ENCODE results near the gene MRFAP1L1.
A peak's percentile ranks its signal among the peaks of the same experiment; 100 is the strongest.
"Not testable (repeated sequence)": the region's sequence is repeated elsewhere in the genome, so short reads cannot be mapped to it uniquely, and the experiment has no call there.

MRFAP1L1 gene

DNA sequence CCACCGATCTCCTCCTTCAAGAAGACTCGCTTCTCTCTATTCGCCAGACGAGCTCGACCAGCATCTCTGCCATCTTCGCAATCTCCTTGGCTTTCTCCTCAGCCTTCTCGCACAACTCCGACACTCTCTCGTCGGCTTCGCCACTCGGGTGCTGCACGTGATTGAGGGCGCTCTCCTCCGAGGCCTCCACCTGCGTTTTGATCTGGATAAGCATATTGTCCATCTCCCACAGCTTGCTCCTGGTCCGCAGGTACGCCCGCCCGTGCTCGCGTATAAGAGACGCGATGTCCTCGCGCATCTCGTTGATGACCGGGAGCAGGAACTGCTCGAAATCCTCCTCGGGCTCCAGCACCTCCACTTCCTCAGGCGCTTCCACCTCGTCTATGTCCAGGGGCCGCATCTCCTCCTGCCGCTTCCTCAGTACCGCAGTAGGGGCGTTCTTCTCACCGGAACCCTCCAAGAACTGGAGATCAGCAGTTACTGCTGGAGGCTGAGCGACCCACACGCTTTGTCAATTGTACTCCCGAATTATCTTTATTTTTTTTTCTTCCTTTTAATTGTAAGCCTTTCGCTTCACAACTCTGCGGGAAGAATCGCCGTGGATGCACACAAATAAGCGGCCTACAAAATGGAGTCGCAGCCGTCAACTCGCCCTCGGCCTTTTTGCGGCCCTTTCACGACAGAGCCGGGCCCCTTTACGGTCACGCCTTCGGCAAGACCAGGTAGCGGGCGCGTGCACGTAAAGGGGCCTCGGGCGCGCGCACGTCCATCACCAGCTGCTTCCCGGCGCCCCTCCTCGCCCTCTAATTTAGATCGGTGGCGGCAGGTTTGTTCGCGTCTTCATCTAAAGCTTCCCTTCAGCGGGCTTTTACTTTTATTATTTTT is at the start of gene MRFAP1L1:
MRFAP1L1 (minus strand) TSS at position 636 of the 885 bp plus-strand sequence; CDS start at position 400, 236 bp downstream.
- H3K9ac ChIP-seq (ENCODE audit: low read length) = peak within 1 kb of the TSS; percentile 77
- peak within 1 kb of the TSS; percentile 97 to 99 for H3K4me3 ChIP-seq (ENCODE audit: low read depth in 1 of 2, low read length in 2 of 2)
- peaks cover 46% of the 10 kb centered on the region for H3K4me1 ChIP-seq (ENCODE audit: insufficient read depth, low read length)
- H3K9me3 ChIP-seq (ENCODE audit: low read length) = no peaks in the 10 kb centered on the region
- no peaks in the 10 kb centered on the region for H3K27me3 ChIP-seq (ENCODE audit: control insufficient read depth in 1 of 2, insufficient read depth in 2 of 2, low read length in 2 of 2)
- peak within 1 kb of the TSS; percentile 91 for H3K27ac ChIP-seq (ENCODE audit: low read depth, low read length)
- peaks cover 5% of the 10 kb centered on the region for H3K36me3 ChIP-seq (ENCODE audit: insufficient read depth, low read length)

DNA sequence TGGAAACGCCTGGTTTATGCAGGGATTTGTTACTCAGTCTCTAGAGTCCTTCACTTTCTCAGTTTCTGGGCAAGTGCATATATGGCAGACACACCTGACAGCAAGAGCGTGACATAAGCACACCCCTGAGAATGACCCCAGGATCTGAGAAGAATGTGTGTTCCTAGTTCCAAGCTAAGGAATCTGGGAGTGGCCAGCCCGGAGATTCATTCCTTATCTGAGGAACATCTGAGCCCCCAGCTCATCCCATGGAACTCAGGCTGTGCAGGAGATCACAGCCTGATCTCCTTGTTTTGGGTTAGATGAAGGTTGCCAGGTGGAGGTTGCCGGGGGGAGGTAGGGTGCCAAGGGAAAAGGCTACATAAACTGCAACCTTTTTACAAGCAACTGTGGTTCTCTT is 49.1 kb upstream of the MRFAP1L1 start:
- Histone ChIP-seq H3K9me3 (ENCODE audit: low read length) (no peaks in the 10 kb centered on the region), H3K9ac (ENCODE audit: low read length) (no peak overlapping the region), H3K4me1 (ENCODE audit: insufficient read depth, low read length) (no peaks in the 10 kb centered on the region), H3K27ac (ENCODE audit: low read depth, low read length) (no peak overlapping the region), H3K36me3 (ENCODE audit: insufficient read depth, low read length) (no peaks in the 10 kb centered on the region), H3K27me3 (ENCODE audit: control insufficient read depth in 1 of 2, insufficient read depth in 2 of 2, low read length in 2 of 2) (no peaks in the 10 kb centered on the region), H3K4me3 (ENCODE audit: low read depth in 1 of 2, low read length in 2 of 2) (no peak overlapping the region)

DNA sequence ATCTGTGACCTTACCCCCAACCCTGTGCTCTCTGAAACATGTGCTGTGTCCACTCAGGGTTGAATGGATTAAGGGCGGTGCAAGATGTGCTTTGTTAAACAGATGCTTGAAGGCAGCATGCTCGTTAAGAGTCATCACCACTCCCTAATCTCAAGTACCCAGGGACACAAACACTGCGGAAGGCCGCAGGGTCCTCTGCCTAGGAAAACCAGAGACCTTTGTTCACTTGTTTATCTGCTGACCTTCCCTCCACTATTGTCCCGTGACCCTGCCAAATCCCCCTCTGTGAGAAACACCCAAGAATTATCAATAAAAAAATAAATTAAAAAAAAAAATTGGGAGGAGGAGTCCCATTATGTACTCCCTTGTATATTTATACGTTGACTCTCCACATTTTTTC is 46.7 kb upstream of the MRFAP1L1 start:
- H3K9me3 ChIP-seq (ENCODE audit: low read length) = not testable (repeated sequence)

DNA sequence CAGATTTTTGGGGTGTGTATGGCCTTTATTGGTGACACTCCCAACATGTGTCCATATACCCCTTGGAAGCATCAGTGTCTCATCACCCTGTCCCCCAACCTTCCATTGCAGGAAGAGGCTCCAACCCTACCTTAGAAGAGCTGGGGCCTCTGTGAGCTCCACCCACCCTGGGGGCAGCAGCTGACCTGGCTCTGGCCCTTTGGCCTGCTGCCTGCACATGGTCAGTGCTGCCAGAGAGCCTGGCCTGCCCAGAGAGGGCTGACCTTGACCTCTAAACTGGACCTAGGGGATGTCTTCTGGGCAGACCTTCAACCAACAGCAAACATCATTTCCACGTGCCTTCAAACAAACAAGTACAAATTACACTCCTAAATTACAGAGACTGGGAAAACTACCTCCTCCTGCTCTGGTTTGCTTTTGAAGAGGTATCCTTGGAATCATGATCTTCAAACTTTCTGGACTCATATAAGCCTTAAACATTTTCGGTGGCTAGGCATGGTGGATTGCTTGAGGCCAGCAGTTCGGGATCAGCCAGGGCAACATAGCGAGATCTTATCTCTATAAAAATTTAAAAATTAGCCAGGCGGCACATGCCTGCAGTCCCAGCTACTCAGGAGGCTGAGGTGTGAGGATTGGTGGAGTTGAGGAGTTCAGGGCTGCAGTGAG is 45.6 kb upstream of the MRFAP1L1 start:
- H3K4me1 ChIP-seq (ENCODE audit: insufficient read depth, low read length) = no peaks in the 10 kb centered on the region
- no peak overlapping the region for H3K9ac ChIP-seq (ENCODE audit: low read length)
- H3K36me3 ChIP-seq (ENCODE audit: insufficient read depth, low read length) = no peaks in the 10 kb centered on the region
- no peak overlapping the region for H3K4me3 ChIP-seq (ENCODE audit: low read depth in 1 of 2, low read length in 2 of 2)
- no peaks in the 10 kb centered on the region for H3K9me3 ChIP-seq (ENCODE audit: low read length)
- H3K27me3 ChIP-seq (ENCODE audit: control insufficient read depth in 1 of 2, insufficient read depth in 2 of 2, low read length in 2 of 2) = no peaks in the 10 kb centered on the region
- H3K27ac ChIP-seq (ENCODE audit: low read depth, low read length) = no peak overlapping the region

More for the DNA sequence above, 46.7 kb upstream of the MRFAP1L1 start:
- not testable (repeated sequence) for H3K27me3 ChIP-seq (ENCODE audit: control insufficient read depth in 1 of 2, insufficient read depth in 2 of 2, low read length in 2 of 2); H3K9ac ChIP-seq (ENCODE audit: low read length); H3K27ac ChIP-seq (ENCODE audit: low read depth, low read length); H3K4me3 ChIP-seq (ENCODE audit: low read depth in 1 of 2, low read length in 2 of 2); H3K36me3 ChIP-seq (ENCODE audit: insufficient read depth, low read length); H3K4me1 ChIP-seq (ENCODE audit: insufficient read depth, low read length)

DNA sequence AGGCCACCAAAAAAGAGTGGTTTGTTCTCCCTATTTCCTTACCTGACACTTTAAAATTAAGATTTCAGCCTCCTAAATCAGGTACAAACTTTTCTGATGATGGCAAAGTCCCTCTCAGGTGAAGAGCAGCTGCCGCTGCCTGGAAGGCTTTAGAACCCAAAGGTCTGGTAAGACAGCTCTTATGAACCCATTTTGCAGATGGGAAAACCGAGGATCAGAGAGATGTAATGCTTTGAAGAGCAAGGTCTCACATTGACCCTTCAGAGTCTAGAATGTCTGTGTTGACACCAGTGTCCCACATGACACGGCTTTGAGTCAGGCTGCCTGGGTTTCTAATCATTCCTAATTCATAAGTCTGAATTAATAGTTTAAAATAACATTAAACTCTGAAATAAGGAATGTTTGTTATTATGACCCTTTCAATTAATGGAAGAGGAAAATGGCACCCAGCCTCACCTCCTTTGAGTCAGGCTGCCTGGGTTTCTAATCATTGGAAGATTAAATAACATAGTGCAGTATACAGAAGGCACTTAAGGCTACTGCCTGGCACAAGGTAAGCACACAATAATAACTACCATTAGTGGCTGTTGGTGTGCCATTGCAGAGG is 44.9 kb upstream of the MRFAP1L1 start:
- no peaks in the 10 kb centered on the region for H3K9me3 ChIP-seq (ENCODE audit: low read length)
- H3K4me1 ChIP-seq (ENCODE audit: insufficient read depth, low read length) = no peaks in the 10 kb centered on the region
- H3K27ac ChIP-seq (ENCODE audit: low read depth, low read length) = no peak overlapping the region
- no peaks in the 10 kb centered on the region for H3K27me3 ChIP-seq (ENCODE audit: control insufficient read depth in 1 of 2, insufficient read depth in 2 of 2, low read length in 2 of 2)
- H3K9ac ChIP-seq (ENCODE audit: low read length) = no peak overlapping the region
- H3K4me3 ChIP-seq (ENCODE audit: low read depth in 1 of 2, low read length in 2 of 2) = no peak overlapping the region
- H3K36me3 ChIP-seq (ENCODE audit: insufficient read depth, low read length) = no peaks in the 10 kb centered on the region

DNA sequence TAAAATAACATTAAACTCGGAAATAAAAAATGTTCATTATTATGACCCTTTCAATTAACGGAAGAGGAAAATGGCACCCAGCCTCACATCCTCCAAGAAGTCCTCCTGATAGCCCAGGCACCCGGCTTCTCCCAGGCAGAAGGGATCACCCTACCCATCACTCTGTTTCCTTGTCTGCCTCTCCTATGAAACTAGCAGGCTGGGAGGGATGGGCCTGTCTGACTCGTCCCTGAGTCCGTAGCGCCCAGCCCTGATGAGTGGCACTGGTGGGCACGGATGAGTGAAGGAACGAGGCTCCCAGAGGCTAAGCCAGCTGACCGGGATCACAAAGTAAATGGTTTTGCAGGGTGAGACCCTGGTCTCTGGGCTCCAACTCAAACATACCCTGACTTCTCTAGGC is 44.2 kb upstream of the MRFAP1L1 start:
- H3K4me3 ChIP-seq (ENCODE audit: low read depth in 1 of 2, low read length in 2 of 2) = no peak overlapping the region
- no peaks in the 10 kb centered on the region for H3K9me3 ChIP-seq (ENCODE audit: low read length)
- peaks cover 4% of the 10 kb centered on the region for H3K4me1 ChIP-seq (ENCODE audit: insufficient read depth, low read length)
- no peaks in the 10 kb centered on the region for H3K27me3 ChIP-seq (ENCODE audit: control insufficient read depth in 1 of 2, insufficient read depth in 2 of 2, low read length in 2 of 2)
- H3K36me3 ChIP-seq (ENCODE audit: insufficient read depth, low read length) = no peaks in the 10 kb centered on the region
- H3K27ac ChIP-seq (ENCODE audit: low read depth, low read length) = no peak overlapping the region
- no peak overlapping the region for H3K9ac ChIP-seq (ENCODE audit: low read length)

DNA sequence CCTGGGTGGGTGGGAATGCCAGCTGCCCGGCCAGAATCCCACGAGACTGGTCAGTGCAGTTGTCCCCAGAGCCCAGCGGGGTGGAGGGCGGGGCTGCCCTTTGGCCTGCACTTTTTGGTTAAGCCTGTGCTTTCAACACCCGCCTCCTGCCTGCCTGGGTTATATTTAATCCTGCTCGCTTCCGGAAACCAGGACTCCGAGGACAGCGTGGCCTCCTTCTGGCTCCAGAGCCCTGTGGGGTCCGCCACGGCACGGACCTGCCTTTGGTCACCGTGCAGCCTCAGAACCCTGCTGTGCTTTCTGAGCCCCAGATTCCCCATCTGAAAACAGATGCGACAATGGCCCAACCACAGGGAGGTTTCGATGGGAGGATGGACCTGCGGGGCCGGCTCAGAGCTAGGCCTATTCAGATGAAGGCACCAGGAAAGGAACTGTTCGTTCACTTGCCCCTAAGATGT is 43.5 kb upstream of the MRFAP1L1 start:
- no peak overlapping the region for H3K27ac ChIP-seq (ENCODE audit: low read depth, low read length)
- no peak overlapping the region for H3K9ac ChIP-seq (ENCODE audit: low read length)
- peaks cover 5% of the 10 kb centered on the region for H3K4me1 ChIP-seq (ENCODE audit: insufficient read depth, low read length)
- H3K4me3 ChIP-seq (ENCODE audit: low read depth in 1 of 2, low read length in 2 of 2) = no peak overlapping the region
- no peaks in the 10 kb centered on the region for H3K27me3 ChIP-seq (ENCODE audit: control insufficient read depth in 1 of 2, insufficient read depth in 2 of 2, low read length in 2 of 2)
- H3K36me3 ChIP-seq (ENCODE audit: insufficient read depth, low read length) = no peaks in the 10 kb centered on the region
- no peaks in the 10 kb centered on the region for H3K9me3 ChIP-seq (ENCODE audit: low read length)

DNA sequence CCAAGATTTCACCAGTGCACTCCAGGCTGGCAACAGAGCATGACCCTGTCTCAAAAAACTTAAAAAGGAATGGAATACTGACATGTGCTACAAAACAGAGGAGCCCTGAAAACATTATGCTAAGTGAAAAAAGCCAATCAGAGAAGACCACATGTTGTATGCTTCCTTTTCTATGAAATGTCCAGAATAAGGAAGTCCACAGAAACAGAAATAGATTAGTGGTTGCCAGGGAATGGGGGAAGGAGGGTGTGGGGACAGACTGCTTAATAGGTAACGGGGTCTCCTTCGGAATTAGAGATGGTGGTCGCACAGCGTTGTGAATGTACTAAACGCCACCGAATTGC is 42.8 kb upstream of the MRFAP1L1 start:
- Histone ChIP-seq H3K36me3 (ENCODE audit: insufficient read depth, low read length) (no peaks in the 10 kb centered on the region), H3K9me3 (ENCODE audit: low read length) (no peaks in the 10 kb centered on the region), H3K27ac (ENCODE audit: low read depth, low read length) (no peak overlapping the region), H3K27me3 (ENCODE audit: control insufficient read depth in 1 of 2, insufficient read depth in 2 of 2, low read length in 2 of 2) (no peaks in the 10 kb centered on the region), H3K4me1 (ENCODE audit: insufficient read depth, low read length) (peaks cover 8% of the 10 kb centered on the region), H3K4me3 (ENCODE audit: low read depth in 1 of 2, low read length in 2 of 2) (no peak overlapping the region), H3K9ac (ENCODE audit: low read length) (no peak overlapping the region)

DNA sequence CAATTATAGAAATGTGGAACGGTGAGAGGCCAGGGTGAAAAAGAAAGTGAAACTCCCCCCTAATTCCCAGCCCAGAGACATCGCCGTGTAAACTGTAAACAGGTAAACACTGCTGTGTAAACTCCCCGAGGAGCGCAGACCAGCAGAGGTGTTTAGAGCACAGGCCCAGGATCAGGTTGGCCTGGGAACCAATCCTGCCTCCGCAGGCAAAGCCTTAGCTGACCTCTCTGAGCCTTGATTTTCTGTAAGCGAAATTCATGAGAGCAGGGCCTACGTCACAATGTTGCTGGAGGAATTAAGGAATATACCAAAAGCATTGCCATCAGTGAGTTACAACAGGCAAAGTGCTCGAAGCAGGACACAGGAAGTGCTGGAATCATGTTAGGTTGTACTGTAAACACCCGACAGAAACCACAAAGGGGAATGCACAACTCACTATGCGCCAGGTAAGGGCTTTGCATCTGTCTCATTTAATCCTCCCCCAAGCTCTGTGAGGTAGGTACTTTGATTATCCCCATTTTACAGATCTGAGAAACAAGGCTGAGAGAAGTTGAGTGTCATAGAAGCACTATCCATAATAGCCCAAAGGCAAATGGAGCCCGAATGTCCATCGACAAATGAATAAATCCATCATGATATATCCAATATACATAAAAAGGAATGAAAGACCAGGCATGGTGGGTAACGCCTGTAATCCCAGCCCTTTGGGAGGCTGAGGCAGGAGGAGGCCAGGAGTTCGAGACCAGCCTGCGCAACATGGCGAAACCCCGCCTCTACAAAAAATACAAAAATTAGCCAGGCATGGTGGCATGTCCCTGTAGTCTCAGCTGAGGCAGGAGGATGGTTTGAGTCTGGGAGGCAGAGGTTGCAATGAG is 42.2 kb upstream of the MRFAP1L1 start:
- no peaks in the 10 kb centered on the region for H3K9me3 ChIP-seq (ENCODE audit: low read length)
- no peaks in the 10 kb centered on the region for H3K36me3 ChIP-seq (ENCODE audit: insufficient read depth, low read length)
- peaks cover 14% of the 10 kb centered on the region for H3K4me1 ChIP-seq (ENCODE audit: insufficient read depth, low read length)
- no peak overlapping the region for H3K4me3 ChIP-seq (ENCODE audit: low read depth in 1 of 2, low read length in 2 of 2)
- H3K27me3 ChIP-seq (ENCODE audit: control insufficient read depth in 1 of 2, insufficient read depth in 2 of 2, low read length in 2 of 2) = no peaks in the 10 kb centered on the region
- no peak overlapping the region for H3K27ac ChIP-seq (ENCODE audit: low read depth, low read length)
- no peak overlapping the region for H3K9ac ChIP-seq (ENCODE audit: low read length)

DNA sequence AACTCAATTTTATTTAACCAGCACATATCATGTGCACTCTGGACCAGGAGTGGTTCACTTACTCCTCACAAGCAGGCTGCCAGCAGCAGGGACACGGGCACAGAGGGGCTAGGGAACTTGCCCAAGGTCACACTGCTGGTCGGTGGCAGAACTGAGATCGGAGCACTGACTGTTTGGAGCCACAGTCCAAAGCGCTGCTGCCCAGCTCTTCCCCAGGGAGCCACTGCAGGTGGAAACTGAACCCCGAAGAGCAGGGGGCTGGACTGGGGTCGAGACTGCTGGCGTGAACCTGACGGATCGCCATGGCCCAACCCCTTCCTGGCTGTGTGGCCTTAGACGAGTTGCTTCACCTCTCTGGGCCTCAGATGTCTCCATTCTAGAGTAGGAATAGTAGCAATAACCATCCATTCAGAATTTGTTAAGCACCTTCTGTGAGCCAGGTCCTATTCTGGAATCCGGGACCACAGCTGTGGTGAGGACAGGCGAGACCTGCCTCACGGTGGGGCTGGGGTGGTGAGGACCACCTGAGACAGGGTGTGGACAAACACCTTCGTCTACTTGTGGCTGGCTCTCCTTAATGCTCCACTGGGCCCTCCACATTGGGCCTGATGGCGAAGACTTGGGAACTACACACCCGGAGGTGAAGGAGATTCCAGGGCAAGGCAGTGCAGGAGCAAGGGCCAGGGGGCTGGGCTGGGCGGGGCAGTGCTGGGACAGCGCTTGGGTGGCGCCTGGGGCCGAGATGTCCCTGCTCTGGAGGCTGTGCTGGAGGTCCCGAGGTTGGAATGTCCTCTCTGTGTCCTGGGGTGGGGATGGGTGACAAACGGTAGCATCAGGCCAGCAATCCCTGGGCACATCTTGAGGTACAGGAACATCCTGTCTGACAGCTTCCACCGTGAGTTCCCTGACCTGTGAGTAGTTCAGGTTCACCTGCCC is 40.9 kb upstream of the MRFAP1L1 start:
- Histone ChIP-seq H3K27me3 (ENCODE audit: control insufficient read depth in 1 of 2, insufficient read depth in 2 of 2, low read length in 2 of 2) (no peaks in the 10 kb centered on the region), H3K9me3 (ENCODE audit: low read length) (no peaks in the 10 kb centered on the region), H3K36me3 (ENCODE audit: insufficient read depth, low read length) (no peaks in the 10 kb centered on the region), H3K4me1 (ENCODE audit: insufficient read depth, low read length) (peaks cover 15% of the 10 kb centered on the region), H3K9ac (ENCODE audit: low read length) (no peak overlapping the region), H3K27ac (ENCODE audit: low read depth, low read length) (no peak overlapping the region), H3K4me3 (ENCODE audit: low read depth in 1 of 2, low read length in 2 of 2) (no peak overlapping the region)
